PC-9 (cell line): Measurements from ENCODE around the gene GAL3ST2. TPM values are rescaled to one million over a fixed set of nuclear protein-coding genes. Genes with fewer than 3 reads are reported as not detected.
"Not testable (repeated sequence)": the region's sequence is repeated elsewhere in the genome, so short reads cannot be mapped to it uniquely, and the experiment has no call there.

Experiments
- BruUV-seq: library from RNA; stranded (reverse); fragments of 400-500 nt; replicated peaks from 2 replicates; lab custom pipeline; 2021; lab: Mats Ljungman, UMichigan
- CTCF ChIA-PET: fragments of 300-600 bp; sonication (Branson Sonifier 250); formaldehyde crosslinking; loops from one replicate; lab custom pipeline; 2022; ENCODE audit warnings: antibody characterized with exemption; lab: Charles Lee
- POLR2A ChIA-PET: fragments of 300-600 bp; sonication (Branson Sonifier 250); formaldehyde crosslinking; loops from one replicate; lab custom pipeline; 2022; ENCODE audit warnings: antibody characterized with exemption; ENCODE audit not compliant: unreplicated experiment; lab: Charles Lee
- DNase-seq, 2 experiments: peaks; one replicate each; pipeline versions ENCODE4 v3.0.0 to v3.0.0-alpha.2; 2015 to 2022; ENCODE audit warnings: mixed read lengths in 1 of 2
- H2AFZ ChIP-seq: fragments of 200-600 bp; sonication (generic); 2 replicates; pipeline ENCODE4 v1.8.1; 2017; ENCODE audit warnings: antibody characterized with exemption
- H3F3A ChIP-seq: fragments of 200-600 bp; sonication (generic); 2 replicates; pipeline ENCODE4 v1.8.1; 2017; ENCODE audit warnings: antibody characterized with exemption, mild to moderate bottlenecking, low read depth; ENCODE audit not compliant: insufficient read depth
- H3K27ac ChIP-seq: fragments of 200-600 bp; sonication (generic); 2 replicates; pipeline ENCODE4 v1.6.1; 2016; ENCODE audit warnings: mixed run types
- H3K27me3 ChIP-seq: fragments of 200-600 bp; sonication (generic); 2 replicates; pipeline ENCODE4 v1.6.1; 2016; ENCODE audit warnings: low read depth, mixed run types; ENCODE audit not compliant: insufficient read depth
- H3K36me3 ChIP-seq: fragments of 200-600 bp; sonication (generic); 2 replicates; pipeline ENCODE4 v1.6.1; 2016; ENCODE audit warnings: low read depth, mixed run types
- H3K4me1 ChIP-seq: fragments of 200-600 bp; sonication (generic); replicated peaks from 2 replicates; pipeline ENCODE4 v1.6.1; 2016; ENCODE audit warnings: mixed run types; ENCODE audit not compliant: insufficient read depth
- H3K4me2 ChIP-seq: fragments of 200-600 bp; sonication (generic); 2 replicates; pipeline ENCODE4 v1.6.1; 2017; ENCODE audit warnings: mixed run types
- H3K4me3 ChIP-seq: fragments of 200-600 bp; sonication (generic); 2 replicates; pipeline ENCODE4 v1.6.1; 2016; ENCODE audit warnings: mixed run types
- H3K79me2 ChIP-seq: fragments of 200-600 bp; sonication (generic); 2 replicates; pipeline ENCODE4 v1.6.1; 2017; ENCODE audit warnings: low read depth, mixed run types
- H3K9me2 ChIP-seq: fragments of 200-600 bp; sonication (generic); 2 replicates; pipeline ENCODE4 v1.8.1; 2017; ENCODE audit warnings: mild to moderate bottlenecking; ENCODE audit not compliant: insufficient read depth
- H3K9me3 ChIP-seq: fragments of 200-600 bp; sonication (generic); 2 replicates; pipeline ENCODE4 v1.8.1; 2016; ENCODE audit warnings: low read depth; ENCODE audit not compliant: insufficient read depth
- H4K20me1 ChIP-seq: fragments of 200-600 bp; sonication (generic); 2 replicates; pipeline ENCODE4 v1.8.1; 2017; ENCODE audit not compliant: insufficient read depth
- EZH2 ChIP-seq: fragments of 200-600 bp; sonication (generic); IDR thresholded peaks from 2 replicates; pipeline ENCODE4 v1.8.0; 2017; ENCODE audit warnings: antibody characterized with exemption, low read depth
- intact Hi-C: fragments of 100-400 bp; cut with micrococcal nuclease; formaldehyde crosslinking; loops from one replicate; pipeline ENCODE4 v1.10.0; 2022; ENCODE audit not compliant: unreplicated experiment
- total RNA-seq: library from RNA; stranded (reverse); gene quantifications from 2 replicates; pipeline ENCODE4 v1.2.3, GENCODE V29; 2021
- TF ChIP-seq, protein P1 (sequence below): fragments of 200-600 bp; sonication (generic); conservative IDR thresholded peaks from 2 replicates; pipeline ENCODE4 v1.6.1; 2017; ENCODE audit warnings: mixed run types, antibody characterized with exemption, mild to moderate bottlenecking, moderate library complexity

GAL3ST2 gene
- total RNA-seq, 1 experiment from 2014 or later, result 3.9 TPM

DNA sequence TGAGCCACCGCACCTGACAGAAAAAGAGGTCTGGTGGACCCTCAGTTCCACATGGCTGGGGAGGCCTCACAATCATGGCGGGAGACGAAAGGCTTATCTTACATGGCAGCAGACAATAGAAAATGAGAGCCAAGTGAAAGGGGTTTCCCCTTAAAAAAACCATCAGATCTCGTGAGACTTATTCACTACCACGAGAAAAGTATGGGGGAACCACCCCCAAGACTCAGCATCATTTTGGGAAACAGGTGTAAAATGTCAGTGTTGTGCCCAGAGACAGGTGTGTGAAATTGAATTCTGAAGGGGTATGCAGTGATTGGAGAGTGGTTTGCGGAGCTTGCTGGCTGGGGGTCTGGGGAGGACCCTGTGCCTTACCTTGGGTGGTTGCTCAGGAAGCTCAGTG lies 46.8 kb upstream of the GAL3ST2 start:
- intact Hi-C loops, result loop anchor here (10.0 kb wide), 1 partner anchor 145 kb away; no protein-coding TSS in a partner anchor
- no peak overlapping the region for H3K4me3 ChIP-seq
- ChIA-PET POLR2A (no interaction called here), CTCF (no interaction called here)
- no peaks in the 10 kb centered on the region for H3K79me2 ChIP-seq
- peaks cover 16% of the 10 kb centered on the region for H3K4me1 ChIP-seq
- H3K27me3 ChIP-seq, result no peaks in the 10 kb centered on the region
- no peak for TF ChIP-seq EZH2
- peaks cover 18% of the 10 kb centered on the region for H3F3A ChIP-seq
- BruUV-seq, result no TSS peak
- H3K27ac ChIP-seq, result no peak overlapping the region
- no peak overlapping the region for H2AFZ ChIP-seq
- no peak overlapping the region for H3K4me2 ChIP-seq
- no peaks in the 10 kb centered on the region for H3K9me3 ChIP-seq
- no peaks in the 10 kb centered on the region for H4K20me1 ChIP-seq
- no peaks in the 10 kb centered on the region for H3K36me3 ChIP-seq
- no peaks in the 10 kb centered on the region for H3K9me2 ChIP-seq
- no peak for DNase-seq

DNA sequence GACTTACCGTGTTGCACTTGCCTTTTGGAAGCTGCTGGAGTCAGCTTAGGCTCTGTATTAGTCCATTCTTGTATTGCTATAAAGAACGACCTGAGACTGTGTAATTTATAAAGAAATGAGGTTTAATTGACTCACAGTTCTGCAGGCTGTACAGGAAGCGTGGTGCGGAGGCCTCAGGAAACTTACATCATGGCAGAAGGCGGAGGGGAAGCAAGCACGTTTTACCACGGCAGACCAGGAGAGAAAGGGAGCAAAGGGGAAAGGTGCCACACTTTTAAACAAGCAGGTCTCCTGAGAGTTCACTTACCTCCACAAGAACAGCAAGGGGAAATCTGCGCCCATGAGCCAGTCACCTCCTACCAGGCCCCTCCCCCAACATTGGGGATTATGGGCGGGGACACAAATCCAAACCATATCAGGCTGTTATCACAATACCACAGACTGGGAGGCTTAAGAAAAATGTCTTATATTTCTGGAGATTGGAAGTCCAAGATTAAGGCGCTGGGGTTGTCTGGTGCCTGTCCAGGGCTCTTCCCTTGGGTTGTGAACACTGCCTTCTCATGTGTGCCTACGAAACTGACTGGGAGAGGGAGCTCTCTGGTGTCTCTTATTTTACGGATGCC lies 45.8 kb upstream of the GAL3ST2 start:
- Histone ChIP-seq H3K9me2 (no peaks in the 10 kb centered on the region), H3K27ac (no peak overlapping the region), H3K9me3 (no peaks in the 10 kb centered on the region), H2AFZ (no peak overlapping the region), H3K36me3 (no peaks in the 10 kb centered on the region), H3K4me3 (no peak overlapping the region), H3K27me3 (no peaks in the 10 kb centered on the region), H4K20me1 (no peaks in the 10 kb centered on the region), H3K79me2 (0 out of 2 replicates have a peak, but pooled peaks cover 2% of the 10 kb centered on the region), H3F3A (peaks cover 21% of the 10 kb centered on the region), H3K4me1 (peaks cover 16% of the 10 kb centered on the region), H3K4me2 (no peak overlapping the region)
- no peak for DNase-seq
- ChIA-PET CTCF (no interaction called here), POLR2A (interaction anchor here (0.6 to 0.7 kb wide), 2 partner anchors 44 to 169 kb away, joined by 8 to 11 read pairs; no protein-coding TSS in a partner anchor)
- BruUV-seq, result no TSS peak
- intact Hi-C loops, result loop anchor here (10.0 kb wide), 1 partner anchor 144 kb away; no protein-coding TSS in a partner anchor
- no peak for TF ChIP-seq EZH2
- TF ChIP-seq, protein P1, sequence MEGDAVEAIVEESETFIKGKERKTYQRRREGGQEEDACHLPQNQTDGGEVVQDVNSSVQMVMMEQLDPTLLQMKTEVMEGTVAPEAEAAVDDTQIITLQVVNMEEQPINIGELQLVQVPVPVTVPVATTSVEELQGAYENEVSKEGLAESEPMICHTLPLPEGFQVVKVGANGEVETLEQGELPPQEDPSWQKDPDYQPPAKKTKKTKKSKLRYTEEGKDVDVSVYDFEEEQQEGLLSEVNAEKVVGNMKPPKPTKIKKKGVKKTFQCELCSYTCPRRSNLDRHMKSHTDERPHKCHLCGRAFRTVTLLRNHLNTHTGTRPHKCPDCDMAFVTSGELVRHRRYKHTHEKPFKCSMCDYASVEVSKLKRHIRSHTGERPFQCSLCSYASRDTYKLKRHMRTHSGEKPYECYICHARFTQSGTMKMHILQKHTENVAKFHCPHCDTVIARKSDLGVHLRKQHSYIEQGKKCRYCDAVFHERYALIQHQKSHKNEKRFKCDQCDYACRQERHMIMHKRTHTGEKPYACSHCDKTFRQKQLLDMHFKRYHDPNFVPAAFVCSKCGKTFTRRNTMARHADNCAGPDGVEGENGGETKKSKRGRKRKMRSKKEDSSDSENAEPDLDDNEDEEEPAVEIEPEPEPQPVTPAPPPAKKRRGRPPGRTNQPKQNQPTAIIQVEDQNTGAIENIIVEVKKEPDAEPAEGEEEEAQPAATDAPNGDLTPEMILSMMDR, result no peak

- 0 out of 2 replicates have a peak overlapping the region, but pooled peaks have one; percentile 71 for H3K4me2 ChIP-seq
- H3K4me1 ChIP-seq, result peaks cover 16% of the 10 kb centered on the region
- H3K36me3 ChIP-seq, H2AFZ ChIP-seq, H3K4me3 ChIP-seq, H3K9me3 ChIP-seq, H3K9me2 ChIP-seq, H4K20me1 ChIP-seq, H3K27me3 ChIP-seq, H3K27ac ChIP-seq: not testable (repeated sequence)
- intact Hi-C loops, result loop anchor here (2.0 to 10.0 kb wide), 2 partner anchors 142 to 376 kb away; partner anchors contain the start of gene FARP2
- TF ChIP-seq, protein P1, result peak; percentile 75
- peak in 1 of 2 experiments; percentile 81 for DNase-seq
- BruUV-seq, result TSS peak; percentile 62
- peaks cover 25% of the 10 kb centered on the region for H3F3A ChIP-seq
- POLR2A ChIA-PET, result interaction anchor here (0.7 kb wide), 2 partner anchors 102 to 418 kb away, joined by 3 to 5 read pairs; no protein-coding TSS in a partner anchor
- peaks cover 14% of the 10 kb centered on the region; the same call in 1 of the 2 replicates for H3K79me2 ChIP-seq
- CTCF ChIA-PET, result interaction anchor here (0.7 kb wide), 1 partner anchor 135 kb away, joined by 3 read pairs; no protein-coding TSS in a partner anchor
Observed at GRCh38 chr2:241732513-241733186, 44.0 kb upstream of the GAL3ST2 start.
